GM19463 (cell line): ENCODE measurements around the gene IL12RB1.
"Not testable (repeated sequence)": the region's sequence is repeated elsewhere in the genome, so short reads cannot be mapped to it uniquely, and the experiment has no call there.

Experiments
- ATAC-seq: cut with Tn5 transposase; IDR thresholded peaks from one replicate; pipeline ENCODE4 v1.9.1; 2021; ENCODE audit warnings: mild to moderate bottlenecking, moderate library complexity; ENCODE audit not compliant: unreplicated experiment

IL12RB1 gene

DNA sequence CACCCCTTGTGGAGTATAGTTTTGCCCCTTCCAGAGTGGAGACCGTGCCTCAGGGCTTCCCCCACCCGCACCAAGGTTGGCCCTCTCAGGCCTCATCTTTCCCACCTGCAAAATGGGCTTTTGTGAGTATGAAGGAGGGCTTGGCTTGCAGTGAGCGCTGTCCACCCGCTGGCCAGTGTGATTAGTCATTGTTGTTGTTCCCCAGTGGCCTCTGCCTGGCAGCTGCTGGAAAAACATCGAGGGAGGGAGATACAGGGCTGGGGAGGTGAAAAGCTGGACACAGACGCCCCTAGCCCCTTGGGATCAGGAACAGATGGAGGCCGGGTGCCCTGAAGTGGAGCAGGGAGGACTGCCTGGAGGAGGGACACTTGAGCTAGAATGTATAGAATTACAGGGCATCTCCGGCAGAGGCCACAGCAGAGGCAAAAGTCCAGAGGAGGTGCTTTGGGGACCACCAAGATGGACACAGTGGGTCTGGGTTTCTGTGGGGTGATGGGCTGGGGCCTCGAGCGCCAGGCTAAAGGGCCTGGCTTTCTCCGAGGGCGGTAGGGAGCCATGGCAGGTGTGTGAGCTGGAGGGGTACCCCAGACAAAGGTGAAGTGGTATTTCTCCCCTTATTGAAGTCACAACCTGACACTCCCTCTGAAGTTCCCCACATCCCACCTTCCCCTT, 3.9 kb upstream of the IL12RB1 start:
- no peak for ATAC-seq

GRCh38 chr19:18089726-18090125, 3.0 kb upstream of the IL12RB1 start:
- no peak for ATAC-seq

DNA sequence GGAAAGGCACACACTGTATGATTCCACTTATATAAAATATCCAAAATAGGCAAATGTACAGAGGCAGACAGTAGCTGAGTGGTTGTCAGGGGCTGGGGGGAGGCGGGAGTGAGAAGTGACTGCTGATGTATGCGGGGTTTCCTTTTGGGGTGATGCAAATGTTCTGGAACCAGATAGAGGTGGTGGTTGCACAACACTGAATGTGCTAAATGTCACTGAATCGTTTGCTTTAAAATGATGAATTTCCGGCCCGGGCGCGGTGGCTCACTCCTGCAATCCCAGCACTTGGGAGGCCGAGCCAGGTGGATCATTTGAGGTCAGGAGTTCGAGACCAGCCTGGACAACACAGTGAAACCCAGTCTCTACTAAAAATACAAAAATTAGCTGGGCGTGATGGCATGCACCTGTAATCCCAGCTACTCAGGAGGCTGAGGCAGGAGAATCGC, 2.4 kb upstream of the IL12RB1 start:
- not testable (repeated sequence) for ATAC-seq

- no peak for ATAC-seq
These were observed 854 bp downstream of the IL12RB1 start for GRCh38 chr19:18085702-18086457.

DNA sequence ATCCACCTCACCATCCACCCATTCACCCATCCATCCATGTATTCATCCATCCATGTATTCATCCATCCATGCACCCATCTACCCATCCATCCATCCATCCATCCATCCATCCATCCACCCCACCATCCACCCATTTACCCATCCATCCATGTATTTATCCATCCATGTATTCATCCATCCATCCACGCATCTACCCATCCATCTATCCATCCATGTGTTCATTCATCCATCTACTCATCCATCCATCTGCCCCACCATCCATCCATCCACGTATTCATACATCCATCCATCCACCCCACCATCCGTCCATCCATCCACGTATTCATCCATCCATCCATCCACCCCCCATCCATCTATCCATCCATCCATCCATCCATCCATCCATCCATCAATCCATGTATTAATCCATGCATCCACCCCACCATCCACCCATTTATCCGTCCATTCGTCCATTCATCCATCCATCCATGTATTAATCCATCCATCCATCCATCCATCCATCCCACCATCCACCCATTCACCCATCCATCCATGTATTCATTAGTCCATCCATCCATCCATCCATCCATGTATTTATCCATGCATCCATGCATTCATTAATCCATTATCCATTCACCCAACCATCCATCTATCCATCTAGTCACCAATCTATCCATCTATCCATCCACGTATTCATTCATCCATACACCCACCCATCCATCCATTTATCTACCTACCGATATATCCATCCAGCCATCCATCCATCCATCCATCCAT, 2.6 kb downstream of the IL12RB1 start:
- ATAC-seq = no peak

- no peak for ATAC-seq
These were observed 12.5 kb downstream of the IL12RB1 start for GRCh38 chr19:18074192-18074591.

GRCh38 chr19:18073197-18073596, 13.5 kb downstream of the IL12RB1 start:
- no peak for ATAC-seq

- ATAC-seq = no peak
These were observed 14.4 kb downstream of the IL12RB1 start for GRCh38 chr19:18072335-18072734.

- no peak for ATAC-seq
These were observed 16.6 kb downstream of the IL12RB1 start for GRCh38 chr19:18070181-18070580.

DNA sequence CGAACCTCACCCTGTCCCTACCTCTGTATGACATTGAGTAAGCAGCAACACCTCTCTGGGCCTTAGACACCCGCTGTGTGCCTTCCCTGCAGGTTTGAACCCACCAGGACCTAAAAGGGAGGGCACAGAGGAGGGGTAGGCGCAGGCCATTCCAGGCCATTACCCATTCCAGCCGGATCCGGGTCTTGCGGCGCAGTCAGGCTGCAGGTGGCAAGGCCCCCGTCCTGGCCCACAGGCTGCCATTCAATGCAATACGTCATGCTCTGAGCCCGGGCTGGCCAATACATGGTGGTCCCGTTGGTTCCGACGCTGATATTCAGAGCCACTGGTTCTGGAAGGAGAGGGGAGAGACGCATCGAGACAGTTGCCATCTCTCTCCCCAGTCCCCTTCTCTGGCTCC, 17.4 kb downstream of the IL12RB1 start:
- ATAC-seq = no peak

DNA sequence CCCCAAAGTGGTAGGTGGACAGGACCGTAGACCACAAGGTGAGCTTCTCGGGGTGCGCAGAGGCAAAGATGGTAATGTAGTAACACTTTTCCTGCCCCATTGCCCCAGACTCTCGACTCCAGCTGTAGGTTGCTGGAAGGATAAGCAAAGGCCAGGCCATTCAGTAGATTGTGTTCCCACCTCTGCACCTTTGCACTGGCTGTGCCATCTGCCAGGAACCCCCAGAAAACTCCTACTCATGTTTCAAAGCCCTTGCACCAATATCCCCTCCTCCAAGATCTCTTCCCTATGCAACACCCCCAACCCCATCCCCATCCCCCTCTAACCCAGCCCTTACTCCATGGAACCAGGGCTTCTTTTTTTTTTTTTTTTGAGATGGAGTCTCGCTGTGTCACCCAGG, 18.3 kb downstream of the IL12RB1 start:
- no peak for ATAC-seq

GRCh38 chr19:18065173-18065495, 21.6 kb downstream of the IL12RB1 start:
- ATAC-seq = no peak

GRCh38 chr19:18063463-18063862, 23.3 kb downstream of the IL12RB1 start:
- ATAC-seq = no peak

- ATAC-seq = no peak
These were observed 24.7 kb downstream of the IL12RB1 start for GRCh38 chr19:18062028-18062427.

- no peak for ATAC-seq
These were observed 26.3 kb downstream of the IL12RB1 start for GRCh38 chr19:18060472-18060871.

DNA sequence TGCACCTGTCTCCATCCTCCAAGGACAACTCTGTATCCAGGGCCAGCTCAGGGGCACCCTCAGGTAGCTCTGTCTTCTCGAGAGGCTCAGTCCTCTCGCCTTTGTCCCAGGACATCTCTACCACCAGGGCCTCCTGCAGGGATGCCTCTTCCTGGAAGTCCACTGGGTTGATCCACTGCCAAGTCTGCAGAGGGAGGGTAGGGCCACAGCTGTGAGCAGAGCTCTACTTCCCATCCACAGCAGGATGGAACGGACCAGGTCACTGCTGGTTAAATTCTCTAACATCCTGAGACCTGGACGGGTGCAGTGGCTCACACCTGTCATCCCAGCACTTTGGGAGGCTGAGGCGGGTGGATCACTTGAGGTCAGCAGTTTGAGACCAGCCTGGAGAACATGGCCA, 26.8 kb downstream of the IL12RB1 start:
- ATAC-seq = no peak

DNA sequence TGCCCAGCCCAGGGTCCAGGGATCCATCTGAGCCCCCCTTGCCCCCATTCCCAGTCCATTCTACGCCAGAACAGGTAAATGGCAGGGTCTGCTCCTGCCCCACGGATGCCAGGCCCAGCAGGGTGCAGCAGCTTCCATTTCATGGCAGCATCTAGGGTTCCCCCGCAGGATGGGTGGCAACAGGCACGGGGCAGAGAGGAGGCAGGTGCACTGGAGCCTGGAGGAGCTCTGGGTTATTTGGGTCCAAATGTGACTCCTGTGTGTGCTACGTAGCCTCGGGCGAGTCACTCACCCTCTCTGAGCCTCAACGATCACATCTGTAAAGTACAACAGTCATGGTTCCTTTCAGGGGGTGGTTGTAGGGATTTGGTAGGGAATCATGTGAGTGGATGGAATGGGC, 27.4 kb downstream of the IL12RB1 start:
- ATAC-seq = no peak

GRCh38 chr19:18058208-18059009, 28.3 kb downstream of the IL12RB1 start:
- ATAC-seq = no peak

DNA sequence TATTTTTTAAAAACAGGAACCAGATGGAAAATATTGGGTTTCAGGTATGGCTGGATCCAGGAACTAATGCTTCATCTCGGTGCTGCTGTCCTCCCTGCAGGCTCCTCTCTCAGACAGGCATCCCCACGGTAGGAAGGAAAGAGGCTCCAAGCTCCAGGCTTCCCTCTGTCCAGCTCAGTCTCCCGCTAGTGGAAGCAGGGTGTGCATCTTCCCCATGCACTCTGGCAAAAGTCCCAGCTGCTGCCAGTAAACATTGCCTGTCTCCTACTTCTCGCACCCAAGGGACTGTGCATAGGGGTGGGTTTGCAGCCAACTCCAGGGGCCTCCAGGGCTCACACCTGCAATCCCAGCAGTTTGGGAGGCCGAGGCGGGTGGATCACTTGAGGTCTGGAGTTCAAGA, 29.2 kb downstream of the IL12RB1 start:
- ATAC-seq = no peak

- no peak for ATAC-seq
These were observed 30.8 kb downstream of the IL12RB1 start for GRCh38 chr19:18055967-18056366.

DNA sequence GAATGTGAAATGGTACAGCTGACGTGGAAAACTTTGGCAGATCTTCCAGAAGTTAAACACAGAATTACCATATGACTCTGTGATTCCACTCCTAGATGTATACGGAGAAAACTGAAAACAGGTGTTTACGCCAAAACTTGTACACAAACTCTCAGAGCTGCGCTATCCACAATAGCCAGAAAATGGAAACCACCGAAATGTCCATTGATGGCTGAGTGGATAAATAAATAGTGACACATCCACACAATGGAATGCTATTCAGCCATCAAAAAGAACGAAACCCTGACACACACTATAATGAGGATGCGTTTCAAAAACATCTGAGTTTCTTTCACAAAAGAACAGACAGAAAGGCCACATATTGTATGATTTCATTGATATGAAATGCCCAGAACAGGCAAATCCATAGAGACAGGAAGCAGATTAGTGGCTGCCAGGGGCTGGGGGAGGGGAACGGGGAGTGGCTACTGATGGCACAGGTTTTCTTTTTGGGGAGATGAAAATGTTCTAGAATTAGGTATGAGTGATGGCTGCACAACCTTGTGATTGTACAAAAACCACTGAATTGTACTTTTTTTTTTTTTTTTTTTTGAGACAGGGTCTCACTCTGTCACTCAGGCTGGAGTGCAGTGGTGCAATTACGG, 33.0 kb downstream of the IL12RB1 start:
- no peak for ATAC-seq
